Measurements from ENCODE around the gene MTLN.

DNA sequence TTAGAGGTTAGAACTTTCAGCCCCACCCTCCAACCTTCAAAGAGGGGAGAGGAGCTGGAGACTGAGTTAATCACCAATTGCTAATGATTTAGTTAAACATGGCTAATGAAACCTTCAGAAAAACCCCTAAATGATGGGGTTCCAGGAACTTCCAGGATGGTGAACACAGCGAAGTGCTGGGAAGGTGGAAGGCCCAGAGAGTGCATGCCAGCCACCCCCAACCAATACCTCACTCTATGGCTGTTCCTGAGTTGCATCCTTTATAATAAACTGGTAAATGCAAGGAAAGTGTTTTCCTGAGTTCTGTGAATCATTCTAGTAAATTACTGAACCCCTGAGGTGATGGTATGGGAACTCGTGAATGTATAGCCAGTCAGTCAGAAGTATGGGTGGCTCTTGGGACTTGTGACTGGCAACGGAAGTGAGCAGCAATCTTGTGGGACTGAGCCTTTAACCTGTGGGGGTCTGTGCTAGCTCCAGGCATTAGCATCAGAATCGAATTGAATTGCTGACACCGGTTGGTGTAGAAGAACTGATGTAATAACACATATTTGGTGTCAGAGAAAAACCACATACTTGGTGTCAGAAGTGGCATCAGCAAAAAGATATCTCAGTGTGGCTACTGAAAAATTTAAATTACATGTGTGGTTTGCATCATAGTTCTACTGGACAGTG lies 44.9 kb downstream of the MTLN start:
- TF ChIP-seq EZH2 (IDR thresholded peaks at IDR 0.05; ENCODE audit: insufficient read depth, poor library complexity, severe bottlenecking) = no peak
- no peak for TF ChIP-seq EZH2phosphoT487 (IDR thresholded peaks at IDR 0.05; ENCODE audit: insufficient read depth, low read depth)
